HG03354 (cell line): ENCODE data around the gene ZXDC.

Experiments
- ATAC-seq: cut with Tn5 transposase; IDR thresholded peaks from one replicate; pipeline ENCODE4 v1.9.1; 2021; ENCODE audit warnings: mild to moderate bottlenecking; ENCODE audit not compliant: unreplicated experiment, poor library complexity, severe bottlenecking

ZXDC gene, protein sequence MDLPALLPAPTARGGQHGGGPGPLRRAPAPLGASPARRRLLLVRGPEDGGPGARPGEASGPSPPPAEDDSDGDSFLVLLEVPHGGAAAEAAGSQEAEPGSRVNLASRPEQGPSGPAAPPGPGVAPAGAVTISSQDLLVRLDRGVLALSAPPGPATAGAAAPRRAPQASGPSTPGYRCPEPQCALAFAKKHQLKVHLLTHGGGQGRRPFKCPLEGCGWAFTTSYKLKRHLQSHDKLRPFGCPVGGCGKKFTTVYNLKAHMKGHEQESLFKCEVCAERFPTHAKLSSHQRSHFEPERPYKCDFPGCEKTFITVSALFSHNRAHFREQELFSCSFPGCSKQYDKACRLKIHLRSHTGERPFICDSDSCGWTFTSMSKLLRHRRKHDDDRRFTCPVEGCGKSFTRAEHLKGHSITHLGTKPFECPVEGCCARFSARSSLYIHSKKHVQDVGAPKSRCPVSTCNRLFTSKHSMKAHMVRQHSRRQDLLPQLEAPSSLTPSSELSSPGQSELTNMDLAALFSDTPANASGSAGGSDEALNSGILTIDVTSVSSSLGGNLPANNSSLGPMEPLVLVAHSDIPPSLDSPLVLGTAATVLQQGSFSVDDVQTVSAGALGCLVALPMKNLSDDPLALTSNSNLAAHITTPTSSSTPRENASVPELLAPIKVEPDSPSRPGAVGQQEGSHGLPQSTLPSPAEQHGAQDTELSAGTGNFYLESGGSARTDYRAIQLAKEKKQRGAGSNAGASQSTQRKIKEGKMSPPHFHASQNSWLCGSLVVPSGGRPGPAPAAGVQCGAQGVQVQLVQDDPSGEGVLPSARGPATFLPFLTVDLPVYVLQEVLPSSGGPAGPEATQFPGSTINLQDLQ

DNA sequence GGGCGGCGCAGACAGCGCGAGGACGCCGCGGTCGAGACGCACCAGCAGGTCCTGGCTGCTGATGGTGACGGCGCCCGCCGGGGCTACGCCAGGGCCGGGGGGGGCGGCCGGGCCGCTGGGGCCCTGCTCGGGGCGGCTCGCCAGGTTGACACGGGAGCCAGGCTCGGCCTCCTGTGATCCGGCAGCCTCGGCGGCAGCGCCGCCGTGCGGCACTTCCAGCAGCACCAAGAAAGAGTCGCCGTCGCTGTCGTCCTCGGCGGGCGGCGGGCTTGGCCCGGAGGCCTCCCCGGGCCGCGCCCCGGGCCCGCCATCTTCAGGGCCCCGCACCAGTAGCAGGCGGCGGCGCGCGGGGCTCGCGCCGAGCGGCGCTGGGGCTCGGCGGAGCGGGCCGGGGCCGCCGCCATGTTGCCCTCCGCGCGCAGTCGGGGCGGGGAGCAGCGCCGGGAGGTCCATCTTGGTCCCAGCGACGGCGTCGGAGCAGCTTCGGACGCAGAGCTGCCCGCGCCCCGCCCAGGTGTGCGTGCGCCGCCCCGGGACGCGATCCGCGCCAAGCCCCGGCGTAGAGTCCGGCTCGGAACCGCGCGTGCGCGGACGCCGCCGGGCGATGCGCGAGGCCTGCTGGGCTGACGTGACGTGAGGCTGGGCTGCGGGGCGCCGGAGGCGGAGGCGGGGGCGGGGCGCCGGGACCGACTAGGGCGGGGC is at the start of gene ZXDC:
Gene ZXDC (minus strand): TSS at position 479 of the 702 bp plus-strand sequence. CDS start 26 bp downstream, at position 453.
- peak; percentile 81 for ATAC-seq

DNA sequence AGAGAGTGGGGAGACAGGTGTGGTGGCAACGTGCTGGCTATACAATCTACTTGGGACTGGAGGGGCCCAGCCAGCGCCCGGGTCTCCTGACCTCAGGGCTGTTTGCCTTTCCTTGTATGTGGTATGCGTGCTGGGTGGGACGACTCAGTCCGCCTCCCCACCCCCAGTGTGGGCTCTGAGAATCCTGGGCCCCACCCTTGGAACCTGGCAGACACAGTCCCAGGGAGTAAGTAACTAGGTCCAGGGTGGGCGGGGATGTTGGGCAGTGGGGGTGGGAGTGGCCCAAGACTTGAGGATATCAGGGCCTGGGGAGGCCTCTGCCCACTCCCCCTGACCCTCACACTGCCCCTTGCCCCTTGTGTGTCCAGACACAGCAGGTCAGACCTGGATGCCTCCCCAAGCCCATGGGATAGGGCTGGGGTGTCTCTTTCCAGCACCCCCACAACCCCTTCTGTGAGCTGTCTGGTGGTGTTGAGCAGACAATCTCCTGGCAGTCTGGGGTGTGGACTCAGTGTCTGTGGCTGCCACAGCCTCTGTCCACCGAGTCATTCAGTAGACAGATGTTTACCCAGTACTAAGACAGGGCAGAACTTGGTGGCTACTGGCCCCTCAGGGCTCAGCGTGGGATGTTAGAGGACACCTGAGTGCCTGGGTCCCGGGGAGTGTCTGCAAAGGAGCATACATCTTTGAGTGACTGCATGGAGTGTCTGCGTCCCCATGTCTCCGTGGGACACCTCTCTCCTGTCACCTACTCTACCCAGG is 49.6 kb upstream of the ZXDC start:
- no peak for ATAC-seq

DNA sequence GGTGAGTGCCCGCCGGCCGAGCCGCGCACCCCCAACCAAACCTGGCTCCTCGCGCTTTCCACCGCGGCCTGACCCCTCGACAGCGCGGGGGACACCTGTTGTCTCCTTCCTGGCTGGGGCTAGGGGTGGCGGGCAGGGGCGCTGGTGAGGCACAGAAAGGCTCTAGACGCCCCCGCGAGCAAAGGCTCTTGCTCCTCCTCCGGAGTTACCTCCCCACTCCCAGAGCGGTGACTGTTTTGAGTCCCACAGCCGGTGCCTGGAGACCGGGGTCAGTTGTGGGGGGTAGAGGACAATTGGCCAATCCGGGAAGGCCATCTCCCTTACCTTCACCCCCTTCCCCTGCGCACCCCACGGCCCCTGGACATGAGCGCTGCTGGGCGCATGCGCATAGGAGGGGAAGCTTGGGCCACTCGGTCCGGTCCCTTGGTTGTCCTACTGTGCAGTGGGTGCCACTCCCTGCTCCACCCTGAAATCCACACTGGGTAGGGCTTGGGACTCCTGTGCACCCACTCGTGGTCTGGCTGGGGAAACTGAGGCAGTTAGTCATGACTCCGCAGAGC is 48.8 kb upstream of the ZXDC start:
- no peak for ATAC-seq

DNA sequence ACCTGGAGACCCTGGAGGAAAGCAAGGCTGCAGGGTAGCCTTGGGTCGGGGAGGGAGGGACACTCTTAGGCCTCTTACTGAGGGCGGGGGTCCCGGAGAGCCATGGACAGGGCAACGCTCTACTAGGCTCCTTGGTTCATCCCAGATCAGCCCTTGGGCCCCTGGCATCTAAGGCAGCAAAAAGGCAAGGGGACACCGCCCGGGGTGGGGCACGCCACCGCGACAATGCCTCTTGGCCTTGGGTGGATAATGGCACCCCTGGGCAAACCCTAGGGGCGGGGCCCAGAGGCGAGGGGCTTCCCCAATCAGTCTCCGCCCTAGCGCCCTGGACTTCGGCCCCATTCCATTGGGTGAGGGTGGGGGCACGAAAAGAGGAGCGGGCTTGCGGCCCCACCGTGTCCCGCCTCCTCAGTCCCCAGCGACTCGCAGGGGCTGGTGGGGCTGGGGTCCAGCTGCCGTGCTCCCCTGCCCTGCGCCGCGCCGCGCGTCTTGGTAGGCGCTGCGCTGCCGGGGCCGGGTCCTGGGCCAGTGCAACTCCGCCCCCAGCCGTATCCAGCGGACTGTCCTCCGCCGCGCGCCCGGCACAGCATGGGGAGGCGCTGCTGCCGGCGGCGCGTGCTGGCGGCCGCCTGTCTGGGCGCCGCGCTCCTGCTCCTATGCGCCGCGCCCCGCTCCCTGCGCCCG is 48.2 kb upstream of the ZXDC start, which contains the start of gene CHST13:
Gene CHST13 (plus strand): TSS at position 411 of the 684 bp plus-strand sequence. CDS start 178 bp downstream, at position 589.
- ATAC-seq = no peak

DNA sequence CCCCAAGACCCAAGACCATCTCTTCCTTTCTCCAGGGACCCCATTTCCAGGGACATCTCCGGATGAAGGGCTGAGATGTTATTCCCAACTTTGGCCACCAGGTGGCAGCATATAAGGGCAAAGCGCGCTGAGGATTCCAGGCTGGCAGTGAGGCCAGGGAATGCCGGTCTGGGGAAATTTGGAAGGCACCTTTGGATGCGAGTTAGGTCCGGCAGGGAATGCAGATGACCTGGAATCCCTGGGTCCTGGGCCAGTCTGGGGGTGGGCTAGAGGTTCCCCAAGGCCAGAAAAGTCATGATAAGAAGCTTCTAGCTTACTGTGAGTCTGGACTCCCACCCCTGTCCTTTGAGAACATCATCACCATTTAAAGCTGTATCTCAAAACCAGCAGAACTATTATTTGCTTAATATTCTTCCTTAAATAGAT is 46.7 kb upstream of the ZXDC start:
- no peak for ATAC-seq

DNA sequence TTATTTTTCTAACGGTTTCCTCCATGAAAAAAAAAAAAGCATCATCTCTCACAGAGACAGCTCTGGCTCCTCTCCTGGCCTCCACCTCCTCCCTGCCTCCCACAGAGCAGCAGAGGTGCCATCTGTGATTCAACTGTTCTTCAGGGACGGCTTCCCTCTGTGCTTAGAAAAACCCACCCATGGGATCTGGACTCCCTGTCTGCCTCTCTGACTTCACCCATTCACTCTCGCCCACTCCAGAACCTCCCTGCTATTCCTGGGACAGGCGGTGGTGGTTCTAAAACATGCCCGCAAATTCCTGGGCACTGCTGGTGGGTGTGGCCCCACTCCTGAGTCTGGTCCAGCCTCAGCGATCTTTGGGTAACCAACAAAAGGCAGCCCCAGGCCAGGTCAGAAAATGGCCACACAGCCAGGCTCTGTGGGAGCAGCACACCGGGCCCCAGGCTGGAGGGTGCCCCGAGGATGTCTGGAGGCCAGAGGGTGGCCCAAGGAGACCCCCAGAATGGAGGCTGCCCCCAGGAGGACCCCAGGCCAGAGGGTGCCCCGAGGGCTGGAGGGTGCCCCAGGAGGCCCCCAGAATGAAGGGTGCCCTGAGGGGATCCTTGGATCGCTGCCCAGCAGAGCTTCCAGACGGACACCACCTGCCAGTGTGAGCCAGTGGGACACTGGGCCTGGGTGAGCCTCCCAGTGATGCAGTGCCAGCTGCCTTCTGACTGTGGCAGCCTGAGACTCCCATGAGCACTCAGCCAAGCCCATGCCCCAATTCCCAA is 45.6 kb upstream of the ZXDC start:
- no peak for ATAC-seq

DNA sequence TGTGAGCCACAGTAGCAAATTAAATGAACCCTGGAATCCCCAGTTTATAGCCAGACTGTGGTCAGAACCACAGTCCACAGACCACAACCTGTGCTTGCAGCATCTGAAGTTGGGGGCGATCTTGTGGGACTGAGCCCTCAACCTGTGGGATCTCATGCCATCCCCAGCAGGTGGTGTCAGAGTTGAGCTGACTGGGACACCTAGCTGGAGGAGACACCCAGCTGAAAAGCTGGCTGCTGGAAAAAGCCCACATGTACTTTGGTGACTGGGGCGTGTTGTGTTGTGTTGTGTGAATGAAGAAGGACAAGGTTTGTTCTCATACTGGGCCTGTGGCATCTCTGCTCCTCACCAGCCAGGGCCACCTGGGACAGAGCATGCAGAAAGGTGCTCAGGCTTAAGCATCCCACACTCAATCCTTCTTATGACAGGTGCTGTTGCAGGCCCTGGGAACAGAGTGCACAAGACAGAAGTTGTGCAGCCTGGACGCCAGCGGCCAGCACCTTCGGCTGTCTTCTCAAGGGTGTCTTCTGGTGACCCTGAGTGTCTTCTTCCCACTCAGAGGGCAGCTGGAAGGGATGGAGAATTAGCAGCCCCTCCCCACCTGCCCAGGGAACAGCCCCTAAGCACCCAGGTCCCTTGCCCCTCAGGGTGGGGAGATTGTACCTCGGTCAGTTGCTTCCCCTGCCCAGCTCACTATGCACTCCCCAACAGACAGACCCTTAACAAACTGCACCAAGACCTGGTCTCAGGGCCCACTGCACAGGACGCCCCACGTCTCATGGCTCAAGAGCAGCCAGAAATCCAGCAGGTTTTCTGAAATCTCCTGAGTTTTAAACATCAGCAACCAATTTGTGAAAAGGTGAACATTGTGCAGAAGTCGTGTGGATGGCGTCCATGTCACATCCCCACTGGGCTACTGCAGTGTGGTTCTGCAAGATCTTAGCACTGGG is 44.1 kb upstream of the ZXDC start:
- no peak for ATAC-seq

DNA sequence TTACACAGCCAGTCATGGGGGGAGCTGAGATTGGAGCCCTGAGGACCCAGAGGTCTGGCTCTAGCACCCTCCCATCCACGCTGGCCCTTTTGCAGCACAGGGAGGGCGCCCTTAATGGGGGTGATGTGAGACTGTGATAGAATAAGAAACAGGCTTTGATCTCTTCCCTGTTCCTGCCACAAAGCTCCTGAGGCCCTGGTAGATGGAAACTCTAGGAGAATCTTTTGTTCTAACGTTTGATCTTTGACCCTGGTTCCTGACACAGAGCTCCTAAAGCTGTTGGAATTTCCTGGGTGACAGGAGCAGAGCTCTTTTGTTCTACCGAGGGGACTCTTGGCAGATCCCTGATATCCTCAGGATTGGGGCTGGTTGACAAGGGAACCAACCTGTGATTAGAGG is 43.1 kb upstream of the ZXDC start:
- no peak for ATAC-seq

DNA sequence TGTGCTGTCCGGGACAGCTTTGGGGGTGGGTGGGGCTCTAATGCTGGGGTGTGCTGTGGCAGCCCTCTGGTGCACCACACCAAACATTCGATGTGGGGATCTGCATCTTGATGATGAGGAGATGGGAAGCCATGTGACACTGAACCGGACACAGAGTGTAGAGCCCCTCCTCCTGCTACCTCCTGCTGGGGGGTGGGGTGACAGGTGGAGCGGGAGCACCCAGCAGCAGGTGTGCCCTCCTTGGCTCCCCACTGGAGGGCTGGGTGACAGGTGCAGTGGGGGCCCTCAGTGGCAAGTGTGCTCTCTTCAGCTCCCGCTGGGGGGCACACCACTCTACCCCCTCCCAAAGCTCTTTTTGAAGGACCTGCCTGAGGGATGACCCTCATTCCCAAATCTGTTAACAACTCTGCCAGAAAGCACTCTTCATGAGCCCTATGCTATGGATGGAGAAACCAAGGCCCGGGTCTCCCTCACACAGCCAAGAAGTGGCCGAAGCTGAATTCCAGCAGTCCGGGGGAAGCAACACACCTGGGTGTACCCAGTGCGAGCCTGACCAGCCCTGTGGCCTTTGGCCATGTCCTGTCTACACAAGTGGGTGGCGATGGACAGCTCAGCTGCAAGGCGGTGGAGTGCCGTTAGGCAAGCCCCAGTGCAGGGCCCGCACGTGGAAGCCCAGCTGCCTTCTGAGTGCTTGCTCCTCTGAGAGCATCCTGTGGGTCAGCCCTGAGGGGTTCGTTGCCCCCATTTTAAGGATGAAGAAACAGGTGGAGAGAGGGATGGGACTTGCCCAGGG is 42.5 kb upstream of the ZXDC start:
- no peak for ATAC-seq

DNA sequence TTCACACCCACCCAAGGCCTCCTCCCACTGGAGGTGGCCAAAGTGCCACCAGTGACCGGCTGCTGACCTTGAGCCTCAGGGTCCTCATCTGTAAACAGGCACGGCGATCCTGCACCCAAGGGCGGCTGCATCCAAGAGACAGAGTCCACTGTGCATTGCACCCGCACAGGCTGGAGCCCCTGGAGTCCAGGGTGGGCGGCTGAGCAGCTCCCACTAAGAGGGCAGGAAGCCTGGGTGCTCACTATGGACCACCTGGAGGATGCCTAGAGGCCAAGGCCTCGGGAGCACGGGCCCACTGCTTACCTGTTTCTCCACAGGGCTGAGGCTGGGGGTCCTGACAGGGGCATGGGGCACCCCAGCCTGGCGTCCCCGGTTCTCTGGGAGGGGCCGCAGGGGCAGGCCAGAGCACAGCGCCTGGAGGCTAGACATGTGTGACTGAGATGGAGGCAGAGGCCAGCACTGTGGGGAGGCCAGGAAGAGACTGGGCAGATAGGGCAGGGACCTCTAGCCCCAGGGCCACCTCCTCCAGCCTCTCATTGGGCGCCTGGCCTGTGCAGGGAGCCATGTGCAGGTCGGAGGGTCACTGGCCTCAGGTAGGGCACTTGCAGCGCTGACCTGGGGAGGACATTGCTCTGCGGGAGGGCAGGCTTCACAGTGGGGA is 41.7 kb upstream of the ZXDC start, which contains the start of gene UROC1:
Gene UROC1 (minus strand): TSS at position 483 of the 661 bp plus-strand sequence. CDS start 54 bp downstream, at position 429.
- no peak for ATAC-seq

DNA sequence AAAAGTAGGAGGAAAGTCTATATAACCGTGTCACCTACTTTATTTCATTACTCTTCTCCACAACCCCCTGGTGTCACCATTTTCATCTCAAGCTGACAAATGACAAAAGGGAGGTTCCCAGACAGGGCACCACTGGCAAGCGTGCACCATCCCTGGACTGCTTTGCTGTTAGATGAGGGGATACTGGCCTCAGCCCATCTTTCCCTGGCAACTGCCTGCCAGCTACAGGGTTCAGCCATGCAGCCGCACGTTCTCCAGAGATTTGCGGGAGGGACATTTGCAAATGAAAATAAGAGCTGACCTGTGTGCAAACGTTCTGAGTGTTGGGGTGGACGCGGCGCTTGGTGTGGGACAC is 41.2 kb upstream of the ZXDC start:
- ATAC-seq = no peak

DNA sequence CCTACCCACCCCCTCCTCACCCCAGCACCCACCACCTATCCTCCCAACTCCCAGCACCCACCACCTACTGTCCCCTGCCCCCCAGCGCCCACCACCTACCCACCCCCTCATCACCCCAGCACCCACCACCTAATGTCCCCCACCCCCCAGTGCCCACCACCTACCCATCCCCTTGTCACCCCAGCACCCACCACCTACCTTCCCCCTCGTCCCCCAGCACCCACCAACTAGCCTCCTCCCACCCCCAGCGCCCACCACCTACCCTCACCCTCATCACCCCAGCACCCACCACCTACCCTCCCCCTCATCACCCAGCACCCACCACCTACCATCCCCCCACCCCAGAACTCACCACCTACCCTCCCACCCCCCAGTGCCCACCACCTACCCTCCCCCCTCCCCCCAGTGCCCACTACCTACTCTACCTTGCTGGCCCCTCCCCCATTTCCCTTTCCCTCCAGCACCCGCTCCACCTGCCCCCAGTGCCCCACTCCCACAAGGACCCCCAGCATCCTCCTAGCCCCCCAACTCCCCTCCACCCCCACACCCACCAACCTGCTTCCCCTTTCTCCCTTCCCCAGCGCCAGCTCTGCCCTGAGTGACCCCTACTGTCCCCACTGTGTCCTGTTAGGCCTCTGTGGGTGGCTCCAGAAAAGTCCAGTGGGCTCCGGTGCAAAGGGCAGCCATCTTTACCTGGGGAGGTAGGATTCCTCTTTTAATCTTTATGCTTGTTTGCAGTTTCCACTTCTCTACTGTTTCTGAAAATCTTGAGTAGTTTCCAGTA is 40.7 kb upstream of the ZXDC start:
- ATAC-seq = no peak

DNA sequence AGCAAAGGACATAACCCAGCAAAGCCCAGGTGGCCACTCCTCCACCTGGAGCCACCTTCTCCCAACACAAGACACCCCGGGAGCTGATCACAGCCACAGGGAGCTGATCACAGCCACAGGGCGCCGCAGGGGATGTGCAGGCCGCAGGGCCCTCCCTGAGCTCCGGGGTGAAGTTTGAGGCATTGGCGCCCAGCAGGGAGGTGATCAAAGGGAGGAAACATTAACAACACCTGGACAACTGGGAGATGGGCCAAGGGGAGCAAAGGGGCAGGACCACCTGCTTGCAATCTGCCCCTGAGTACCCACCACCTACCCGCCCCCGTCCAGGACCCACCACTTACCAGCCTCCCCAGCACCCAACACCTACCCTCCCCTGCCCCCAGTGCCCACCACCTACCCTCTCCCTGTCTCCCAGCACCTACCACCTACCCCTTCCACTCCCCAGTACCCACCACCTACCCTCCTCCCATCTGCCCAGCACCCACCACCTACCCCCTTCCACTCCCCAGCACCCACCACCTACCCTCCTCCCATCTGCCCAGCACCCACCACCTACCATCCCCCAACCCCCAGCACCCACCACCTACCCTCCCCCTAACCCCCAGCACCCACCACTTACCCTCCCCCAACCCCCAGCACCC is 39.5 kb upstream of the ZXDC start:
- ATAC-seq = no peak

DNA sequence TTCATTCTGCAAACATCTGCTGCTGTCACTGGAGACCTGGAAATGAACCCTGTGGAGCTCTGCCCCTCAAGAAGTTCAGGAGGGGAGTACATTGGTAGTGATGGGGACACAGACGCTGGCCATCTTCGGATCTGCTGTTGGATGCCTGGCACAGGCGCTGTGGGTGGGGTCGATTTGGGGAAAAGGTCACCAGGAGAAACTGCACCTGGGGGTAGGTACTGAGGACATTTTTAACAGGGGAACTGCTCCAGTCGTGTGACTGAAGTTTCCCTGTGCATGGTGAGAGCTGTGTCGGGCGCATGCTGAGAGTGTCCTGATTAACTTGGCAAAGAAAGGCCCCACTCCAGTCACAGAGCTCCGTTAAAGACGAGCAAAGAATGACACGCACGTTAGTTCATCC is 38.5 kb upstream of the ZXDC start:
- no peak for ATAC-seq
